GM21515 (cell line): ENCODE data around the gene GTF3C1.

Experiments
- ATAC-seq: cut with Tn5 transposase; IDR thresholded peaks from one replicate; pipeline ENCODE4 v1.9.1; 2021; ENCODE audit not compliant: unreplicated experiment

Gene GTF3C1

GRCh38 chr16:27520982-27521673 lies 28.6 kb downstream of the GTF3C1 start:
- no peak for ATAC-seq

GRCh38 chr16:27518226-27518625 lies 31.5 kb downstream of the GTF3C1 start:
- ATAC-seq = no peak

- no peak for ATAC-seq
Observed at GRCh38 chr16:27517664-27518063, 32.0 kb downstream of the GTF3C1 start.

- ATAC-seq = no peak
Observed at GRCh38 chr16:27516365-27516764, 33.3 kb downstream of the GTF3C1 start.

DNA sequence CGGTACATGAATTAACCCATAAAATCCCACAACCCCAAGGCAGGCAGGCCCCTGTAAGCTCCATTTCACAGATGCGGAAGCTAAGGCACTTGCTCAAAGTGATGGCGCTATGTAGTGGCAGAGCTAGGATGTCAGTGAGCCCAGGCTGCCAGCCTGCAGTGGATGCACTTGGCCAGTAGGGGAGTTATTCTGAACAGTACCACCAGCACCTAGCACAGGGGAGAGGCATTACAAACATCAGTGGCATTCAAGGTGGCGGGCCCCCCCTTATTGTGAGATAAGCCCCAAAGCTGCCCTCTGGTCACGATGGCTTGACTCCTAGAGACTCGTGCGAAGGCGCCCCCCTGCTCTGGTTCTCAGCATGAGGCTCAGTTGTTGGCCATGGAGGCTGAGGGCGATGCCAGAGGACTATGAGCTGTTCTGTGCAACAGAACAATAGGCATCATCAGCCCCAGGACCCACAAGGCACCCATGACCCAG lies 33.8 kb downstream of the GTF3C1 start:
- ATAC-seq = no peak

DNA sequence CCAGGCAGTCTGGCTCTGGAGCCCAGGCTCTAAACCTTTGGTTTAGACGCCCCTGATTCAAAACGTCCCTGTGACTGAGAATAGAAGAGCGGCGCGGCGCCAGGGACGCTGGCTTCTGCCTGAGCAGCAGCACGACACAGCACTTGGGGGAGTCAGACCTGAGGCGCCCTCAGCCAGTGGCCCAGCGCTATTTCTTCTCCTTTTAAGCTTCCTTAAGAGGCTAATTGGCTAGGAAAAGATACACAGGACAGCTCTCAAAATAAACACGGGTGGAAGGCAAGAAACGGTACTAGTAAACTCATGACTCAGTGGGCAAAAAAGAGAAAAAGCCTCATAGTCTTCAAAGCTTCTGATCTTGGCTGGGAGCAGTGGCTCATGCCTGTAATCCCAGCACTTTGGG lies 34.9 kb downstream of the GTF3C1 start:
- no peak for ATAC-seq

- no peak for ATAC-seq
Observed at GRCh38 chr16:27511657-27512448, 37.9 kb downstream of the GTF3C1 start.

DNA sequence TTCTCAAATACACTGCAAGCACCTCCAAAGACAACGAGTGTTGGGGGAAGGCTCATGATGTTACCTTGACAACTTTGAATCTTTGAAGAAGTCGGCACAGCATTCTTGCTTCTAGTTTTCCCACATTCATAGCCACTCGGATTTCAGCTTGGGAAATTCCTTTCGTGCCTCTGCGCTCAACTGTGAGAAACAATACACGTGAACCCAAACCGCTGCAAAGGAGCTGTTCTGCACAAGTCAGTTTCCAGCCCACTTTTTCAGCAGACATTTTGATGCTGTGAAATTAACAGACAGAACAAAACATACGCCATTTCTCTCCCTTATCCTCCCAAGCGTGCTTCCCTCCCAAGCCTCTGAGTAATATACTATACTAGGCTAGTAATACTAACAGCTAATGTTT lies 41.2 kb downstream of the GTF3C1 start:
- no peak for ATAC-seq

DNA sequence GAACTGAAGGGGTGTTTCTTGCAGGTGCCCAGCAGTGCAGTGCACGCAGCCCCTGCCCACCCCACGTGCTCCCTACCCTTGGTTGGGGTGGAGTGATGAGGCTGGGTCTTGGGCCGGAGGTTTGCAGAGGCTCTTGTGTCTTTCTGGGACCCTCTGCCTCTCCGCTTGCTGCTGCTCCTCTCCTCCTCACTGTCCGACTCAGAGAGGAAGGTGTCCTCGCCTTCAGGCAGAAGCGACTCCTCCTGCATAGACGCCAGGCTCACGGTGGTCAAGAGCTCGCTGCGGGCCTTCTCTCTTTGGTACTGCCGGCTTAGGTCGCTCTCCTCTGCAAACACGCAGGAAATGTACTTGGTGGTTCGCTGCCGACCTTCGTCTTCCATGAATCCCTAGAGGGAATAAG lies 42.9 kb downstream of the GTF3C1 start:
- ATAC-seq = no peak

DNA sequence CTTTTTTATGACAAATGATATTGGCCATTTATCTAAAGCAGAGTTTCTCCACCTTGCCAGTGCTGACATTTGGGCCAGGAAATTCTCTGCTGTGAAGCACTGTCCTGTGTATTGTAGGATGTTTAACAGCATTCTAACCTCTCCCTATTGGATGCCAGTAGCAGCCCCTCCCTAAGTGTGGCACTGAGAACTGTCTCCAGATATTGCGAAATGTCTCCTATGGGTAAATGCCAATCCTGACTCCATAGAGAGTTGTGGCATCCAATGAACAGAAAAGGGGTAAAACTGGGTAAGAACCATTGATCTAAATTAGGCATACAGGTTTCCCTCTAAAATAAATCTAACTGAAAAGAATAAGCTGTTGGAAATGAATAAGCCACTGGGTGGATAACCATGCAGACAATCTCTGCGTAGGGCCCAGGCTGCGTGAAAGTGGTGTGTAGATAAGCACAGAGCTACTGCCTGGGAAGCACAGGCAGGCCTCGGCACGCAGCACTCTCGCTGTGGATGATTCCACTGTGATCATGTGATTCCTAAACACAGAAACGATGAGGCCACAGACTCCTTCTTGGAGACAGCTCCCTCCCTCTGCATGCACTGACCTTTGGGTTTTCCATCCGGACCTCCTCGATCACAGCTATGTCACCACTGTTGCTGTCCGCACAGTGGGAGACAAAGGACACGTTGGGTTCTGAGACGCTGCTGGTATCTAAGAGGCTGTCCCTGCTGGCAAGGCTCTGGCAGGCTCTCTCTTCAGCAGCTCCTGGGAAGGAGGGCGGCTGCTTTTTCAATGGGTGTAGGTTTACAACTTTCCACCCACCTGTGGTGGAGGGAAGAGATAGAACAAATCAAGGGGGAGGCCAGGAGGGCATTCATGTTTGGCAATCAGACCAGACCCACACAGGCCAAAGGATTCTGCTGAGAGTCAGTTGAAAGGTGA lies 44.1 kb downstream of the GTF3C1 start:
- no peak for ATAC-seq

GRCh38 chr16:27503662-27504061 lies 46.1 kb downstream of the GTF3C1 start:
- ATAC-seq = no peak

GRCh38 chr16:27500801-27501200 lies 48.9 kb downstream of the GTF3C1 start:
- ATAC-seq = no peak

- no peak for ATAC-seq
Observed at GRCh38 chr16:27499659-27500055, 50.1 kb downstream of the GTF3C1 start.

- ATAC-seq = no peak
Observed at GRCh38 chr16:27498916-27499658, 50.6 kb downstream of the GTF3C1 start.

- no peak for ATAC-seq
Observed at GRCh38 chr16:27498031-27498825, 51.5 kb downstream of the GTF3C1 start.

DNA sequence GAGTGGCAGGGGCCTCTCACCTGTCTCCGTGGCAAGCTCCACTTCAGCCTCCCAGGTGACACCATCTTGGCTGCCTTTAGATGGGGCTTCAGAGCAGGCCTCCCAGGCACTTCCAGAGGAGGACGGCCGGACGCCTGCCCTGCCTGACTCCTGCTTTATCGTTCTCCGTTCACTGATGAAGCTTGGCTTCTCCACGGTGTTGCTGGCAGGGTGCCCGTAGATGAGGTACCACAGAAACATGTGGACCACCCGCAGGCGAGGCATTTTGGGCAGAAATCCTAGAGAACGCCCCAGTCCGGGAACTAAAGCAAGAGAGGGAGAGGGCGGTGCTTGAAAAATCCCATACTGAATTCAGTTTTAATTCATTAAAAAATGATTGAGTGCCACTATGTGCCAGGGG lies 54.5 kb downstream of the GTF3C1 start:
- ATAC-seq = no peak

- no peak for ATAC-seq
Observed at GRCh38 chr16:27492588-27492979, 57.1 kb downstream of the GTF3C1 start.

DNA sequence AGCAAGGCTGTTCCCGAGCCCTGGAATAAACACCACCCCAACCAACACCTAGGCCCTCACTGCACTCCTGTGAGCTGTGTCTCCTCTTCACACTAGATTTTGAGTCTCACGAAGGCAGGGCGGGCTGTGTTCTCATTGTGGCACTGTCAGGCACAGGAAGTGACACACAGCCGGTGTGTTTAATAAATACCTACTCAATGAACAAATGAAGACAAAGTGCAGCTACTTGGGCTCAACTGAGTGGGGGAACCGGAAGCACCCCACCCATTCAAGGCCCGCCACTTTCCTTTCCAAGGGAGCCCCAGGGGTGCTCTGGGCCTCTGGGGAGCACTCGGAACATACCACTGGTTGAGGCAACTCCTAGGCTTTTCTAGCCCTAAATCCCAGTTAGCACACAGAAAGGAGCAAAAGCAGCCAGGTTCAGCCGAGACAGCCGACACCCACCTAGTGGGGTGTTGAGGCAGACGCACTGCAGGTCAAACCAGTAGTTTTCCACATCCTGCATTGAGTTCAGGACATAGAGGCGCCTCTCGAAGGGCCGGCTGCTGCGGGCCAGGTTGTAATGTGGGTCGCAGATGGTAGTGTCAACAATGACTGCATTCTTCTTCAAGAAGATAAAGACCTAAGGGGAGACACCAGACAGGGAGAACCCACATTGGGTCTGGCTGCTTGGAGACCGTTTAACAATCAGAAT lies 57.7 kb downstream of the GTF3C1 start:
- no peak for ATAC-seq

- no peak for ATAC-seq
Observed at GRCh38 chr16:27489906-27490305, 59.8 kb downstream of the GTF3C1 start.
